Measurements from ENCODE around the gene GOLGB1.
"Not testable (repeated sequence)": the region's sequence is repeated elsewhere in the genome, so short reads cannot be mapped to it uniquely, and the experiment has no call there.

The GOLGB1 gene

GRCh38 chr3:121747976-121748375, 1.6 kb downstream of the GOLGB1 start:
- no peak for DNase-seq (ENCODE audit: low spot score)

DNA sequence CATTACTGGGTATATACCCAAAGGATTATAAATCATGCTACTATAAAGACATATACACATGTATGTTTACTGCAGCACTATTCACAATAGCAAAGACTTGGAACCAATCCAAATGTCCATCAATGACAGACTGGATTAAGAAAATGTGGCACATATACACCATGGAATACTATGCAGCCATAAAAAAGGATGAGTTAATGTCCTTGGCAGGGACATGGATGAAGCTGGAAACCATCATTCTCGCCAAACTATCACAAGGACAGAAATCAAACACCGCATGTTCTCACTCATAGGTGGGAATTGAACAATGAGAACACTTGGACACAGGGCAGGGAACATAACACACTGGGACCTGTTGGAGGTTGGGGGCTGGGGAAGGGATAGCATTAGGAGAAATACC, 6.4 kb downstream of the GOLGB1 start:
- not testable (repeated sequence) for DNase-seq (ENCODE audit: low spot score)

GRCh38 chr3:121740896-121741295, 8.6 kb downstream of the GOLGB1 start:
- no peak for DNase-seq (ENCODE audit: low spot score)

GRCh38 chr3:121739902-121740301, 9.6 kb downstream of the GOLGB1 start:
- DNase-seq (ENCODE audit: low spot score) = no peak

DNA sequence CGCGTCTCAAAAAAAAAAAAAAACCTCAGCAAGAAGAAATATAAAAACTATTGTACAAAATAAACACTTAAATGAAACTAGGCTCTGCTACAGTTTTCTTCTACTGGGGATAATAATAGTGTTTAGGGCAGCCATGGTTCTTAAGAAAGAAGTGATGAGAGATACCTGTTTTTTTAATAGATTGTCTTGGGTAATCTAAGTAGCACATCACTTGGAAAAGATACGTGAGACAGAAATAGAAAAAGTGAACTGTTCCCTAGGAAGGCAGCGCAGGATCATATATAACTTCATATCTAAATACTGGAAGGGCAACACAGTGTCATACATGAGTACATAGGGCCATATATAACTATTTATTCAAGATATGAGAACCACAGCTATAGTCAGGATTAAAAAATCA, 11.9 kb downstream of the GOLGB1 start:
- DNase-seq (ENCODE audit: low spot score) = no peak

DNA sequence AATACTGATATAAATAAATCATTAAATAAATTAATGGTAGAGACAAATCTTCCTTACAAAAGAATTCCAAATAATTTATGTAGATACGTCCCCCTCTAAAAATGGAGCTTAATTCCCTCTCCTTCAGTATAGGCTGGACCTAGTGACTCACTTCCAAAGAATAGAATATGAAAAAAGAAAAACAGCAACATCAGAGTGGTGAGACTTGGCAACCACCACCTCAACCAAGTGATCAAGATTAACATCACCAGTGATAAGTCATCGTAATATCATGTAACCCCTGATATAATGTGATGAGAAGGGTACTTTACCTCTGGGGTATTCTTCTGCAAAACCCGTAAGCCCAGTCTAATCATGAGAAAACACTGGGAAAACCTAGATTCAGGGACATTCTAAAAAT, 13.4 kb downstream of the GOLGB1 start:
- no peak for DNase-seq (ENCODE audit: low spot score)

DNA sequence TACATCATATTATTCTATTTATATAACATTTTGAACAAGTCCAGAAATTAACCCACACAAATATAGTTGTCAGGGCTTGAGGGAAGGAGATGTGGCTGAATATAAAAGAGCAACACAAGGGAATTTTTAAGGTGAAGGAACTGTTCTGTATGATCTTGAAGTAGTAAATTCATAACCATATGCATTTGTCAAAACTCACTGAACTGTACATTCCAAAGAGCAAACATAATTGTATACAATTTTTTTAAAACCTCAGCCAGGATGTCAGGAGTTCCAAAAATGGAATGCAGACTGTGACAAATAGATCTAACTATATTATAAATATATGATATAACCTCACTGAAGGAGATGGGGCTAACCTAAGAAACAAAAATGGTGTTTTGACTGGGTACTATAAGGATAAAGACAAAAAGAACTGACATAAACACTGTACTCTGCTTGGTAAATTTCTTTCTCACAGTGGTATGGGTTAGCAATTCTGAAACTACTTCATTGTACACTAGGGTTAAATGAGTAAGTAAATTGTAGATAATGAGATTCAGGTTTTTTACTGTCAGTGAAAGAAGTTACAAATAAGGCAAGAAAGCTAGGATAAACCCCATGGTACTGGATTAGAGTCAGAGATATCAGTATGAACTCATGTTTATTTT, 14.4 kb downstream of the GOLGB1 start:
- DNase-seq (ENCODE audit: low spot score) = no peak

DNA sequence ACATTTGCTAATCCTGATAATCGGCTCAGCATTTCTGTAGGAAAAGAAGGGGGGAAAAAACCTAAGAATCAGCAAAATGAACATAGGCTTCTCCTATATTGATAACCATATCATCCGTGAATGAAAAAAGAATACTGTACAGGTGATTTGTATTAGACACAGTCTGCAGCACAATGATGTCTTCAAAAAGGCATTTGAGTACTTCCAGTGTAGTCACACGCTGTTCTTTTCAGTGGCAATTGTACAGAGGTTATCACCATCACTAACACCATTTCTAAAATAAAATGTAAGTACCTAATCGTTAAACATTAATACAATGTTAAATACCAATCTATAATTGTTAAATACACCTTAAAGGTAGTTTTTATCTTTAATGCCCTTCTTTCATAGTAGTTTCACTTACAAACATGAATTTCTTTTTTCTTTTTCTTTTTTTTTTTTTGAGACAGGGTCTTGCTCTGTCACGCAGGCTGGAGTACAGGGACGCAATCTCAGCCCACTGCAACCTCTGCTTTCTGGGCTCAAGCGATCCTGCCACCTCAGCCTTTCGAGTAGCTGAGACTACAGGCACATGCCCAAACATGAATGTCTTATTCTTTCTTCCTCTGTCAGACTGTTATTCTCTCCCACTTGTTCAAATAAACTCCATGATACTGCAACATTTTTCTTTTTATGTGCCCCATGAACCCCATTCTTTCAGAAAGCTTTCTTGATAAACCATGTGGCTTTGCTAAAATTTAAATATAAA, 18.4 kb downstream of the GOLGB1 start:
- no peak for DNase-seq (ENCODE audit: low spot score)

GRCh38 chr3:121724130-121724529, 25.4 kb downstream of the GOLGB1 start:
- DNase-seq (ENCODE audit: low spot score) = no peak

DNA sequence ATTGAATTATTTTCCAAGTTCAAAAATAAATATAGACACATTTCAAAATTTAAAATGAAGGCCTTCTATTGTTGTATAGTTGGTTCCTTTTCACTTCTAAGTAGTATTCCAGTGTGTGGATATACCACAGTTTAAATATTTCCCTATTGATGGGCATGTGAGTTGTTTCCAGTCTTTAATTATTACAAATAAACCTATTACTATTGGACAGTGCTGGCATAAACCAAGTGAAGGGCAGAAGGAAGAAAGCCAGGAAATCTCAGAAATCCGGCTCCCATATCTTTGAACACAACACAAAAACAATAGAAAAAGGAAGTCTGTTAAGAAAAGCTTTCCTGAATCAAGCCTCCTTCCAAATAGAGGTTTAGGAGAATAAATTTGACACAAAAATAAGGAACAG, 26.1 kb downstream of the GOLGB1 start:
- no peak for DNase-seq (ENCODE audit: low spot score)

- DNase-seq (ENCODE audit: low spot score) = no peak
These were observed 27.1 kb downstream of the GOLGB1 start for GRCh38 chr3:121722411-121722810.

- no peak for DNase-seq (ENCODE audit: low spot score)
These were observed 29.4 kb downstream of the GOLGB1 start for GRCh38 chr3:121720163-121720562.

DNA sequence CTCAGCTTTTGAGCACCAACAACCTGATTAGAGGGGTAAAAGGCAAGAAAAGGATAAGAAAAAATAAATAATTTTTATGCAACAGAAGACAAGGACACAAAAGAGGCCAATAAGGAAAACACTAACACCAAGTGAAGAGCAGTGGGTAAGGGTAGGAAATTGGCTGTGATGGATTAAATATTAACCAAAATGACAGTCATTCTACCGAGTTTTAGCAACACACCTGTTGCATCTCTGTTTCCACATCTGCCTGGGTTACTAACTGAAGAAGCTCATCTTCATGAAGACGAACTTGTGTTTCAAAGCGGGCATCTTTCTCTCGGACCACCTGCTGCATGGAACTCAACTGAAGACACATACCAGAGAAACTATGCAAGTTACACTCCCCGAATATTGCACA, 30.1 kb downstream of the GOLGB1 start:
- DNase-seq (ENCODE audit: low spot score) = no peak

DNA sequence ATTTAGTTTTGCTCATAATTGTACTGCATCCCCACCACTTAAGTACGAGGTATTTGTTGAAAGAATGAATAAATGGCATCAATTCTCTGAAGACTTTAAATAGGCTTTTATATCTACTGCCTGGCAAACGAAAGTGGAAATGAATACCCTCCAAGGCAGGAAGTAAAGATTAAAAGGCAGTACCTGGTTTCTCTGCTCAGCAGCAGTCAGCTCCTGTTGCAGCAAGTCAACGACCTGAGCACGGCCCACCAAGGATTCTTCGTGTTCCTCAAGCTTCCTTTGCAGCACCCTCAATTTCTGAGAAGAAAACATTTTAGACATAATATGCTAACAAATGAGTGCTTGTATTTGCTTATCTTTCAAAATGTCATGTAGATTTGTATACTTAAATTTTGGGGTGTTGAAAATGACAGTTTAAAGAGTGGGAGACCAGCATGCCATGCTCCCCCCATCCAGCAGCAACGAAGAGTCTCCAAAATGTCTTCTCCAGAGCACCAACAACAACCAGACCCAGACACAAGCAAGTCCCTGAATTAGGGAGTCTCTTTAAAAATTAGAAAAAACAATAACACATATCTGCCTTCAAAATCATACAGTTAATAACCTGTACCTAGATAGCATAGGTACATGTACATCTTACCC, 31.2 kb downstream of the GOLGB1 start:
- no peak for DNase-seq (ENCODE audit: low spot score)

DNA sequence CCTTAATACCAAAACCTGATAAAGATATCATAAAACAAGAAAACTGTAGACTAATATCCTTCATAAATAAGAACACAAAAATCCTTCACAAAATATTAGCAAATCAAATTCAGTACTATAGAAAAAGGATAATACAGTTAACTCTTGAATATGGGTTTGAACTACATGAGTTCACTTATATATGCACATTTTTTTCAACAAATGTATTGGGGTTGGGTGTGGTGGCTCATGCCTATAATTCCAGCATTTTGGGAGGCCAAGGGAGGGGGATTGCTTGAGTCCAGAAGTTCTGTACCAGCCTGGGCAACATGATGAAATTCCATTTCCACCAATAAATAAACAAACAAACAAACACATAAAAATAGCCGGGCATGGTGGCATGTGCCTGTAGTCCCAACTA, 39.2 kb downstream of the GOLGB1 start:
- no peak for DNase-seq (ENCODE audit: low spot score)

DNA sequence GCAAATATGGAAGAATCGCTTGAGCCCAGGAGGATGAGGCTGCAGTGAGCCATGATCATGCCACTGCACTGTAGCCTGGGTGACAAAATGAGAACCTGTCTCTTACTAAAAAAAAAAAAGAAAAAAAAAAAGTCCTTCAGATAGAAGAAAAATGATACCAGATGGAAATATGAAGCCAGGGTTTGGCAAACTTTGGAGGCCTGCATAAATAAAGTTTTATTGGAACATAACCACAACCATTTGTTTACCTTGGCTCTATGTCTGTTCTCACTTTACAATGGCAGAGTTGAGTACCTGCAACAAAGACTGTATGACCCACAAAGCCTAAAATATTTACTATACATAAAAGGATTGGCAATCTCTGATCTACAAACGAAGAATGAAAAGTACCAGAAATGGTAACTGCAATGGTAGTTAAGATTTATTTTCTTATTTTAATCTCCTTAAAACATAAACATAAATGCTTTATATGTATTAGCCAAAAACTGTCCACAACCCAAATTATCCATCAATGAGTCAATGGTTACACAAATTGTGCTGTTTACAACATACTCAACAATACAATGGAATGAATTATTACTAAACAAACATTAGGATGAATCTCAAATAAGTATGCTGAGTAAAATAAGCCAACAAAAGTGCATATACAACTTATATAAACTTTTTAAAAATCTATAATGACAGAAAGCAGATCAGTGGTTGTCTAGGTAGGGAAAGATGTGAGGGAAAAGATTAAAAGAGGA, 41.8 kb downstream of the GOLGB1 start:
- DNase-seq (ENCODE audit: low spot score) = no peak

DNA sequence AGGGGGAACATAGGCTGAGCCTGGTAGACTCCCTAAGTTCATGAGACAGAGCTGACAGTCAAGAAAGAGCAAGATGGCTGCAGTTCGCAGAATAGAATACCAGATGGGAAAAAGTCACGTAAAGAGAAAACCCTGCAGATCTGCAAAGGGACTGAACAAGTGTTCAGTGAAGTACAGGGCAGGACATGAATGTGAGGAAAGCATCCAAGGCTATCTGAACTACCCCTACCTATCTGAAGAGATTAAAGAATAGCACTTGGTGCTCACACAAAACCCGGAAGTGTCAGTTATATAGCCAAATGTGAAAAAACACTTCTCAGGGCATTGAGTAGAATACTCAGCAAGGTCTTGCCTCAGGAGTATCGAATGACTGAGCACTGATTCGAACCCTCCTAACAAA, 44.0 kb downstream of the GOLGB1 start:
- DNase-seq (ENCODE audit: low spot score) = no peak

GRCh38 chr3:121703973-121704372, 45.6 kb downstream of the GOLGB1 start:
- DNase-seq (ENCODE audit: low spot score) = no peak

DNA sequence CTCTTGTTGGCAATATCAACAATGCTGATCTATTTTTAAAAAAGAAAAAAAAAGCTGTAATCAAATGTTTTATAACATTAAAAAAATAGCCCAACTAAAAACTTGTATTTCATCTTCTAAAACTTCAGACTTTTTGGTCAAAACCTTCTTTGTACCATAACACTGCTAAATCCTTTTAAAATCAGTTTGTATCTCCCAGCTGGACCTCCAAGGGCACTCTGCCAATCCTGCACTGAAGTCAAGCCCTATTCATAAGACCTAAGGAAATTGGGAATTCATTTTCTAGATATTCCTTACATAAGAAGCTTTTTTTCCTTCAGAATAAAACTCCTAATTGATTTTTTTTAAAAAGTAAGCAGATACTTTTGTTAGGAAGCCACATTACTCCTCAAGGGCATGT, 50.6 kb downstream of the GOLGB1 start:
- DNase-seq (ENCODE audit: low spot score) = no peak

- DNase-seq (ENCODE audit: low spot score) = no peak
These were observed 51.1 kb downstream of the GOLGB1 start for GRCh38 chr3:121698476-121698875.

- no peak for DNase-seq (ENCODE audit: low spot score)
These were observed 53.4 kb downstream of the GOLGB1 start for GRCh38 chr3:121696186-121696585.

GRCh38 chr3:121692010-121692699, 57.4 kb downstream of the GOLGB1 start:
- no peak for DNase-seq (ENCODE audit: low spot score)

All from iPS-NIHi11 (cell line).